ENCODE measurements around the gene OSM.
"Not testable (repeated sequence)": the region's sequence is repeated elsewhere in the genome, so short reads cannot be mapped to it uniquely, and the experiment has no call there.

Gene OSM

DNA sequence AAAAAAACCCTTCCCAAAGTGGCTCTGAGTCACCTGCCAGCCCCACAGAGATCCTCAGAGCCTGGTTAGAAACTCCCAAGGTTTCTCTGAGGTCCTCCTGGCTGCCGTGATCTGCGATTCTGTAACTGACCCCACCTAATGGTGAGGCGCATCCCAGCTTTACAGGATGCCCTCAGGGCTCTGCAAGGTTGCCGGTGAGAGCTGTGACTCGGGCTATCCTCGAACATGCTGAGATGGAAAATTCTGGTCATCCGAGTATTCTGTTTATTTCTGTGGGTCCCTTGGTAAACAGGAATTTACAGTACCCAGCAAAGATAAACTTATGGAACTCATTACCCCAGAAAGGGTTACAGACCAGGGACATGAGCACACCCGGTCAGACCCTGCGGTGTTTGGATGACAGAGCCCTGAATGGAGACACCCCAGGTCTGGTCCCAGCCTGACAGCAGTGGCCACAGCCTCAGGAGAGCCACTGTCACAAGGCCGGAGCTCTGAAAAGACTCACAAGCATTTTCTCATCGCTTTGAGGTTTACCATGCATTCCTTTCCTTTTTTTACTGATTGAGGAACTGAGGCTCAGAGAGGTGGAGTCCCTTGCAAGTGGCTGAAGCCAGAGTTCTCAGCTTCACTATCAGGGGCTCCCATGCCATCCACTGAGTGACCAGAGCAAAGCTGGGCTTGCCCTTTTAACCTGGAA lies 42.3 kb downstream of the OSM start:
- DNase-seq: no peak

- DNase-seq: no peak
Measured at GRCh38 chr22:30223303-30223702, 43.3 kb downstream of the OSM start.

DNA sequence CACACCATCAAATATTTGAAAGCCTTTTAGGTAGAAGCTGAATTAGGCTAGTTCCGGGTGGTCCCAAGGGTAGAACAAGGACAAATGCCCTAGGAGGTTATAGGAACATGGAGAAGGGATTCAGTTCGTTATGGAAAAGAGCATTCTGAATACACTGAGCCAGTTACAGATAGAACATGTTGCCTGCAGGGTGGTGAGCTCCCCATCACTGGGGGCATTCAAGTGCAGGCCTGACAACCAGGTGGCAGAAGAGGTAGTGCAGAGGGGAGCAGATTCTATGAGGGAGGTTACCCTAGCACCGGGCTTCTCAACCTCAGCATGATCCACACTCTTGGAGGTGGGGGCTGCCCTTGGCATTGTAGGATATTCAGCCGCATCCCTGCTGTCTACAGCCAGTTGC lies 44.3 kb downstream of the OSM start:
- no peak for DNase-seq

DNA sequence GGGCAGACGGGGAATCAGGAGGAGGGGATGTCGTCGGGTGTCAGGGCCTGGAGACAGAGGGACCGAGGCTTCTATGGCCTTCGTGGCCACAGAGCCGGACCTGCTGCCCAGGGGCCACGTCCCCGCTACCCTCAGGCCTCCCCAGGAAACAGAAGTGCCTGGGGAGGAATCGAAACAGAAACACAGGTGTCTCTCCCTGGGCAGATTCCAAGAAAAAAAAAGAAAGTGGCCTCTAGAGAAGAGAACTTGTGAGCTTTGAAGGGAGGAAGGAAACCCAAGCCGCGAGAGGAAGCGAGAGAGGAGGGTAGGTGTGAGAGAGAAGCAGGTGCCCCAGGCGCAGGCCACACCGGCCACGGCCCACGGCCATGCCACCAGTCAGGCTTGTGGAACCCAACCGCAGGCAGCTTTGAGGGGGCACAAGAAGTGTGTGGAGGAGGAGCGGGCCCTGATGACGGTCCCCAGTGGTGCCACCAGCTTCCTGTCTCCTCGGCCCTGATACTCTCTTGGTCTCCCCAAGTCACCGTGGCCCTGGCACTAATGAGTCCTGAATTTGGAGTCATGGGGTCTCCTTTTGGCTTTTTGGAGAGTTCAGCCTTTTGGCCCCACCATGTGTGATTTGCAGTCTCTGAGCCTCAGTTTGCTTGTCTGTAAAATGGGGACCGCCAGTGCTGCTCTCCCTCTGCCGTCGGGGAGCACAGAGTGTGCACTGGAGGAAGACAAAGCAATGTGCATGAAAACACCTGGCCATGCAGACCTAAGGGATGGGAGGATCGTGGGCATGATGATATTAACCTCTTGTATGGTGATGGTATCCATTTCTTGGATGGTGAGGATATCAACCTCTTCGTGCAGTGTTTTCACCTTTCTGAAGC lies 45.3 kb downstream of the OSM start:
- DNase-seq: no peak

DNA sequence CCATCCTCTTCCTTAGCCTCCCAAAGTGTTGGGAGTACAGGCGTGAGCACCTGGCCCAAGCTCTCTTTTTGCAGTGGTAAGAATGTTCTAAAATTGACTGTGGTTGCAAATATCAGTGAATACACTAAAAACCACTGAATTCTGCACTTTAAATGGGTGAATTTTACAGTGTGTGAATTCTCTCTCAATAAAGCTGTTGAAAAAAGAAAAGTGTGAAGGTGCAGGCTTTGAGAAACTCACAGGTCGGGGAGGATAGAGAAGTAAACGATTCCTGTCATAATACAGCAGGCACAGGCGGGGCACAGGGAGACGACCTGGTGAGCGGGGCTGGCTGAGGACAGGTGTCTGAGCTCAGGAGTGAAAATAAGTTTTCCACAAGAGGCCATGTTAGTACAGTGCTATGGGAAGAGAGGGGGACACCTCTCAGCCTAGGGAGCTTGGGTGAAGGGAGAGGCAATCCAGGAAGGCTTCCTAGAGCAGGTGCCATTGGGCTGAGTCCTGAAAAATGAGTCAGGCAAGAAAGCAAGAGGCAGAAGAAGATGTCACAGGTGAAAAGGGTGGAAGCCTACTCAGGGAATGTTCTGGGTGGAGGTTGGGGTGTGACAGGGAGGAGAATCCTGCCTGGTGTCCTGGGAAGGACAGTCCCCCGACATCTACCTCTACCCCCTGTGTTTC lies 46.2 kb downstream of the OSM start:
- DNase-seq: no peak

GRCh38 chr22:30219668-30220278 lies 46.9 kb downstream of the OSM start:
- DNase-seq: no peak

- no peak for DNase-seq
Measured at GRCh38 chr22:30219049-30219654, 47.5 kb downstream of the OSM start.

DNA sequence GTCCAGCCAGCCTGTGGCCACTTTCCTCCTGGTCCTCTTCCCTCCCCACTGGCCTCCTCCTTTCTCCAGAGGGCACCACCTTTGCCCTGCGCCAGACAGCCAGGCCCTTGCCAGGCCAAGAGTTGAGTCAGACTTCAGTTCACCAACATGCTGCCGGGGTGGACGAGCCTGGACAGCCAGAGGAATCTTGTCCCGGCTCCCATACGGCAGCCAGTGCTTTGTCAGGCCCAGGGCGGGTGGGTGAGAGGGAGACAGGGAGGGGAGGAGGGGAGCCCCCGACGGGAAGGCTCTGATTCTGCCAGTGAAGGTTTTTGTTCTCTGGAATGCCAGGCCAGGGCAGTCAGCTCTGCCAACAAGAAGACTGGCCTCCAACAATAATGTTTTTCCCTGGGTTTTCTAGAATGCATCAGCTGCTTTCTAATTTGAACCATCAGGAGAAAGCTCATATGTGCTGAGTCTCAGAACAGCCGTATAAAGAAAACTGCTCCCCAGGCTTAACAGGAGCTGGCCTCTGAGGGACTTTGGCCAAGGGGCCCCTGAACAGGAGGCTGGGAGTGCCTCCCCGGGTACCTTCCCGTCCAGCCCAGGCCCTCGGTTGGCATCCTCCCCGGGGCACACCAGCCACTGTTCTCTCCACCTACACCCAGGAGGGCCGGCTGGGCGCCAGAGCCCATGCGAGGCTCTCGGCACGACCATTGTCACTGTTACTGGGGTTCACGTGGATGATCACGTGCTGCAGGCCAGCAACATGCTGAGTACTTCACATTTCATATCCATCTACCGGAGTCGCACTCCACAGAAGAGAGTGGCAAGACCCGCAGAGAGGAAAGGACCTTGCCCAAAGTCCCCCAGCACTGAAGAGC lies 48.7 kb downstream of the OSM start:
- DNase-seq: no peak

- no peak for DNase-seq
Measured at GRCh38 chr22:30216710-30217109, 49.9 kb downstream of the OSM start.

GRCh38 chr22:30216272-30216671 lies 50.4 kb downstream of the OSM start:
- not testable (repeated sequence) for DNase-seq

GRCh38 chr22:30214703-30215407 lies 51.8 kb downstream of the OSM start:
- DNase-seq: no peak

- no peak for DNase-seq
Measured at GRCh38 chr22:30212996-30213441, 53.6 kb downstream of the OSM start.

Data from NCI-H2081 (cell line).